ENCODE data around the gene NDUFA13.

NDUFA13 gene

DNA sequence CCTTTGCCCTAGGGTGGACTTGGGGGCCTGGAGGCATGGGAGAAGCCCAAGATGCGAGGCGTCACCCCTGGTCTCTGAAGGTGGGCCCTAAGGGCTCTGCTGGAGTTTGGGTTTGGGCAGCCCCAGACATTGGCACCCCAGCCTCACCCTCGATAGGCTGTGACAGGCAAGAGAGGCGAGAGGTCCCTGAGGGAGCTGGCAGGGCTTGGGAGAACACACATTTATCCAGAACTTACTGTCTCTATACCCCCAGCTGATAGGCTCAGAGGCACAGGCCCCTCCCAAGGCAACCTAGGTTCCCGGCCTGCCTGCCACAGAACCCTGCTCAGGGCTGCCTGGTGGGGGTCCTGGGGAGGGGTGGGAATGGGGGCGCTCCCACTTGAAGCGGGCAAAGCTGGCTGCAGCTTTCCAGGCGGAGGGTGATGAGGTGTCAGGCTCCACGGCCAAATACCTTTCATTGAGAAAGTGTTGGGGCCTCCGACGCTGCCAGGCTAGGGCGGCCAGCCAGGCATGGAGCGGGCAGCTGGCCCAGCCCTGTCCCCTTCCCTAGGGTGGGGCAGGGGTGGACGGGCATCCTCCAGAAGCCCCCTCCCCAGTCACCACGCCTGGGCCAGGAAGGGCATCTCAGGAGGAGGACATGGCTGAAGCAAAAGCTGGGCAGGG lies 31.8 kb downstream of the NDUFA13 start:
- no peak for DNase-seq (ENCODE audit: low read depth, low spot score)

DNA sequence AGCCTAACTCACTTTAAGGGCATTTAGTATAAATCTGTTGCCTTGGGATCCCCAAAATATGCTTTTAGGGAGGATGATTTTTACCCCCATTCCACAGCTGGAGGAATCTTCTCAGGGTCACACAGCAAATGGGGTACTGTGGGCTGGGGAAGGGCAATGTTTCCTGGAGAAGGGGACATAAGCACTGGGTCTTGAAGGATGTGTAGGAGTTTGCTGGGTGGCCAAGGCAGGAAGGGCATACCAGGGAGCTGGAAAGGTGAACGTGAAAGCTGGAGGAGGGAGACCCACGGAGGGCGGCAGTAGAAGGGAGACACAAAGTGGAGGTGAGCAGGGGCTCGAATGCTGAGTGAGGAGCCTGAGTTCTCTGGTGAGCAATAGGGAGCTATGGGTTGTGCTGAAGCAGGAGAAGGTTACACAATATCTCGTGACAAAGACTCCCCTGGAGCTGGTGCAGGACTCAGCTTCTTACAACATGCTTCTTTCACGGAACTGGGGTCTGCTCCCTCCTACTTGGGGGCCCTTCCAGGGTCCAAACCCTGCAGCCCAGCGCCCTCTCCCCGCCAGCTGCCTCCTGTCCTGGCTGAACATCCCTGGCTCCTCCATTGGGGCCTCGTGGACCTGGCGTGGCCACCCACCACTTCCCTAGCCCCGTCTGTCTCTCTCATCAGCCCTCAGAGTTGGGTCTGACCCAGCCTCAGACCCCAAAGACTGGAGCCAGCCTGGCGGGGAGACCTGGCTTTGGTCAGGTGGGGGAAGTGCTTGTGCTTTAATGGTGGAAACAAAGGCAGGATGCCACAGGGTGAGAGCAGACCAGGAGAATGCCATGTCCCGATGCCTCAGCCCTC lies 33.1 kb downstream of the NDUFA13 start:
- DNase-seq (ENCODE audit: low read depth, low spot score), result no peak

GRCh38 chr19:19549804-19550464 lies 33.9 kb downstream of the NDUFA13 start:
- DNase-seq (ENCODE audit: low read depth, low spot score), result no peak

- no peak for DNase-seq (ENCODE audit: low read depth, low spot score)
Observed at GRCh38 chr19:19550485-19550929, 34.5 kb downstream of the NDUFA13 start.

DNA sequence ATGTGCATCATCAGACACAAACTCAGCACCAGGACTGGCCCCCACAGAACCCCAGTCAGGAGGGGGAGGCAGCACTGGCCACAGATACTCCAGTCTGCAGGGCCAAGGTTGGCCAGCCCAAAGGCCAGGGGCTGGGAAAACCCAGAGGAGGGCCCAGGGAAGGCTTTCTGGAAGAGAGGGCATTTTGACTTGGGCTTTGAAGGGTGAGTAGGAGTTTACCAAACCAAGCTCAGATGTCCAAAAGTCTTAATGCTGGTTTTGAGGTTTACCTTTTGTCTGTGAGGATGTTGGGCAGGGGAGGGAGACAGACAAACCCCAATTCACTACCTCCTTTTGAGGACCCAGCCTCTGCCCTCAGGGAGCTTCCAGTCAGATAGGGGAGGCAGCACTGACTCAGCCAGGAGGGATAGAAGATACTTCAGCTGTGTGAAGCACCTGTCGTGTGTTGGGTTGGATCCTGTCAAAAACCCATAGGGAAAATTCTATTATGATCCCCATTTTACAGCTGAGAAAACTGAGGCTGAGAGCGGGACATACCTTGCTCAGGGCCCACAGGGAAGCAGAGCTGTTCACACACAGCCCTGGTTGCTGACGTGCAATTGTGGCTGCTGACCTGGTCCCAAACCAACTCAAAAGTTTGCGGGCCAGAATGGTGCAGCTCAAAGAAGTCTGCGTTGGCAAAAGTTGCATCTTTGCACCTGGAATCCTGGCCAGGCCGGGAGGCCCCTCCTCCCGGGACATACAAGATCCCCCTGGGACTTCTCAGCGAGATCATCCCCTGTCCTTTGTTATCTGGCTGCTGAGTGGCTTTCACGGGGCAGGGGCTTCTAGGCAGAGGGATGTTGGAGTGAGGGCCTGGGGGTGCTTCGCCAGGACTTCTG lies 35.2 kb downstream of the NDUFA13 start:
- DNase-seq (ENCODE audit: low read depth, low spot score), result no peak

- DNase-seq (ENCODE audit: low read depth, low spot score), result no peak
Observed at GRCh38 chr19:19551853-19552192, 35.8 kb downstream of the NDUFA13 start.

GRCh38 chr19:19552798-19553197 lies 36.8 kb downstream of the NDUFA13 start:
- no peak for DNase-seq (ENCODE audit: low read depth, low spot score)

- DNase-seq (ENCODE audit: low read depth, low spot score), result no peak
Observed at GRCh38 chr19:19553670-19554069, 37.6 kb downstream of the NDUFA13 start.

- DNase-seq (ENCODE audit: low read depth, low spot score), result peak; percentile 41
Observed at GRCh38 chr19:19554074-19555023, 38.3 kb downstream of the NDUFA13 start.

DNA sequence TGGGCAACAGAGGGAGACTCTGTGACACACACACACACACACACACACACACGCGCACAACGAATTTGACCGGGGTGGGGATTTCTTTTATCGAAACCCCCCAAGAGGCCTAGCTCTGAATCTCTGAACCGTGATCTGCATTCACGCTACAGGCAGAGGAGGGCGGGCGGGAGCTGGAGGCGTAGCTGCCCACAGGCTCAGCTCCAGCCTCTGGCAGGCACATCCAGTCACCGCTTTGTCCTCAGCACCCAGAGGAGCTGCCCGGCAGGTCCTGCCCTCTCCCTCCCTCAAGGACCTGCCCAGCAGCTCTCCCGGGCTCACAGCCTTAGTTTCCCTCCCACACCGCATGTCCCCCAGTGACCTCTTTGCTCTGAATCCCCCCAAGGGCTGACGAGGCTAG lies 42.0 kb downstream of the NDUFA13 start:
- DNase-seq (ENCODE audit: low read depth, low spot score), result no peak

DNA sequence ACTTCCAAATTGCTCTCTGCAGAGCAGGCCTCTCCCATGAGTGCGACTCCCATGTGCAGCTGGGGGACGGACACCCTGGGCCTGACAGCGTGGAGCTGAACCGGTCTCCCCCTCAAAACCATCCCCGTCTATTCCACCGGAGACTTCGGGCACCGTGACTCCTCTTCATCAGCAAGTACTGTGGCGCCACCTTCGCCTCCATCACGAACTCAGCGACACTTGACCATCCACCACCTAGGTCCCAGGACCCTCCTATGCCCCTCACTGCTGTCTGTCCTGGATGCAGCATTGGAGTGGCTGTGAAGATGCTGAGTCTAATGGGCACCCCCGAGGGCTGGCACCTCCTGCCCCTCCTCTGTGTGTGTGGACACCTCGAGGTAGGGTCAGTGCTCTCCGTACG lies 42.6 kb downstream of the NDUFA13 start:
- no peak for DNase-seq (ENCODE audit: low read depth, low spot score)

- no peak for DNase-seq (ENCODE audit: low read depth, low spot score)
Observed at GRCh38 chr19:19559931-19560330, 43.9 kb downstream of the NDUFA13 start.

DNA sequence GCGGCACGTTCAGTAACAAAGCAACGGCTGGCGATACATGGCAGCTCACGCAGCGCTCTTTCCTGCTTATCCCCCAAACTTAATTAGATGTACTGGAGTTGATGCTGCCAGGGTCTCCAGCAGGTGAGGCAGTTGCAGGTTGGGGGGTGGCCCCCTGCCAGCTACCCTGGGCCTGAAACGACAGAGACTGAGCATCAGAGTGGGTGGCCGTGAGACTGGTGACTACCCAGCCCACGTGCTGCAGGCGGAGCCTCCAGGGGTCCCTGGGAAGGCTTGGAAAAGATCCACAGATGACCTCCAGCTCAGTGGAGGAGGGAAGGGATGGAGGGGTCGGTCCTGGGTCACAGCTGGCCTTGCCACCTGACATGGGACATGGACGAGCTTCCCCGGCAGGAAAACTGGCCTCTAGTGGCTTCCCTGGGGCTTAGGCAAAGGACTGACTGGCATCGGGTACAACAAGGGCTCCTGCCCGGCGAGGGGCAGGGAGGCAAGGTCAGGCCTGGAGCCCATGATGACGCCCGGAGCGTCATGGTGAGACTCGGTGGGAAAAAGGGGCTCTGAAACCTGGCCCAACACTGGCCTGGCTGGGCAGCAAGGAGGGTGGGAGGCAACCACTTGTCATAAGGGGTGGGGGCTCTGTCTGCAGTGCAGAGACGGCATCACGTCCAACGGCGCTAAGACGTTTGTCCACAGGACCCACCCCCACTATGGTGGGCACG lies 46.1 kb downstream of the NDUFA13 start:
- no peak for DNase-seq (ENCODE audit: low read depth, low spot score)

GRCh38 chr19:19562665-19563347 lies 46.8 kb downstream of the NDUFA13 start:
- no peak for DNase-seq (ENCODE audit: low read depth, low spot score)

GRCh38 chr19:19563348-19563848 lies 47.4 kb downstream of the NDUFA13 start:
- DNase-seq (ENCODE audit: low read depth, low spot score), result no peak

DNA sequence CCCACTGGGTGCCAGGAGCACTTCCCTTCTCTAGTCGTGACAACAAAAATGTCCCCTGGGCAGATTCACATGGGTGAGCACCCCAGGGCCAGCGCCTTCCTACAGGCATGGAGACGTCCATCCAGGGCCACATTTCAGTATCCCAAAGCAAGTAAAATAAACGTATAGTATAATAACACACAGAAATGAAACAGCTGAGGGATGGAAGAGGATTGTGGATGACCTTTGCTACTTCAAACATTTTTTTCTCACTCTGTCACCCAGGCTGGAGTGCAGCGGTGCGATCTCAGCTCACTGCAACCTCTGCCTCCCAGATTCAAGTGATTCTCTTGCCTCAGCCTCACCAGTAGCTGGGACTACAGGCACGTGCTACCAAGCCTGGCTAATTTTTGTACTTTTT lies 50.3 kb downstream of the NDUFA13 start:
- DNase-seq (ENCODE audit: low read depth, low spot score), result no peak

GRCh38 chr19:19567391-19567790 lies 51.4 kb downstream of the NDUFA13 start:
- no peak for DNase-seq (ENCODE audit: low read depth, low spot score)

GRCh38 chr19:19568802-19569756 lies 53.1 kb downstream of the NDUFA13 start:
- no peak for DNase-seq (ENCODE audit: low read depth, low spot score)
